Fibroblast of skin of scalp (primary cell): ENCODE measurements around the gene DEFB128. TPM values are rescaled to one million over a fixed set of nuclear protein-coding genes. Genes with fewer than 3 reads are reported as not detected.
"Not testable (repeated sequence)": the region's sequence is repeated elsewhere in the genome, so short reads cannot be mapped to it uniquely, and the experiment has no call there.

Experiments used
- DNase-seq: peaks from one replicate; pipeline ENCODE4 v3.0.0-alpha.2; 2013
- polyA plus RNA-seq, 2 experiments: library from polyadenylated mRNA; unstranded; fragments of 120-200 nt; gene quantifications; one replicate each; pipeline ENCODE4 v1.2.1, GENCODE V29; 2013; ENCODE audit not compliant: insufficient read length in 2 of 2

Gene DEFB128
- not detected for polyA plus RNA-seq (2013, experiment 1 of 2; ENCODE audit: insufficient read length)
- polyA plus RNA-seq (2013, experiment 2 of 2; ENCODE audit: insufficient read length): not detected

DNA sequence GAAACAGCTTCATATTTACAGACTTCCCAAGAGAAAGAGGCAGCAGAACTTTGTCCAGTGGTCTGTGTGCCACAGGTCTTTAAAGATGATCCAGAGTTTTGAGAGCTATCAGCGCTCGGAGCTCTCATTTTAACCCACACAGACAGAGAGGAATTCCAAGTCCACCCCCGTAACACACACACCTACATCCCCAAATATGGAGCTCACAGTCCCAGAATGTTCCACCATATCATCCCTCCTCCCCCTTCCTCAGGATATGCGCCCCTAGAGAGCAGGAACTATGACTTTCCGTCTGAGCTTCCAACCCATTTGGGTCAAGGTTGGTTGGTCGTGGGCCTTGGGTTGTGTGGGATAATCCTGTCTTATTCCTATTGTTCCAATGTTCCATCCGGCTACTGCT is at the start of gene DEFB128:
Gene DEFB128, minus strand, starts transcription at position 101 of the 400 bp plus-strand sequence. Its CDS starts 88 bp downstream, at position 13.
- DNase-seq: no peak

DNA sequence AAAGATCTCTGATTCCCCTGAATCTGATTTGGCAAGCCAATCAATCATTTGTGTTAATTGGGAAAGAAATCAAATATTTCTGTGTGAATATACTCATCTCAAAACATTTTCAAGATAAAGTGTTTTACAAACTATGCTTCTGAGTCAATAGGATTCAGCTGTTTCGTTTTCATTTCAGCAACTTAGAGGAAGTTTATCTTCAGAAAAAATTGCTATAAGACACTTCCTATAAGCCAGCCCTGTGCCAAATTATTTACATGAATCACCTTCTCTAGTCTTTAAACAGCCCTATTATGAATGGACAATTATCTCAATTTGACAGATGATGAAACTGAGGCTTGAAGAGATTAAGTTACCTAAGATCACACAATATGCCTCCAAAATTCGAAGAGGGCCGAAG is 48.4 kb upstream of the DEFB128 start:
- no peak for DNase-seq

- no peak for DNase-seq
These were observed 48.0 kb upstream of the DEFB128 start for GRCh38 chr20:237489-237888.

DNA sequence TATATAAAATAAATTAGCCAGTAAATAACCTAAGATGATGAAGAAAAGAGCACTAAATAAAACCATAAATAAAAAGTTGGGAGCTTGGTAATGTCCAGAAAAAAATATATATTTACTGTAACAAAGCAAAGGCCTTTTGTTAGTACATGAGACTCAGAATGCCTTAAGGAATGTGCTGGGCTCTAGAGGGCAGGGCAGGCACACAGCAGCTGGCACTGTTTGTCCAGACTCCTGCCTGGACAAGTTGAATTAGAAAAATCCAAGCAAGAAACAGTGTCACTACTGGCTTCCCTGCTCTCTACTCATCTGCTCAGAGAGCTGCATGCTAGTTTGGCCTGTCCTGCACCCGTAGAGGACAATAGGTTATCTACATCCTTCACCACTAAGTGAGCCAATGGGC is 46.4 kb upstream of the DEFB128 start:
- peak; percentile 4 for DNase-seq

GRCh38 chr20:227439-228105 is 38.1 kb upstream of the DEFB128 start:
- no peak for DNase-seq

GRCh38 chr20:226958-227357 is 37.4 kb upstream of the DEFB128 start, which contains the start of gene DEFB129:
DEFB129 (plus strand) TSS chr20:227258; CDS start chr20:227289, 31 bp downstream.
- no peak for DNase-seq

DNA sequence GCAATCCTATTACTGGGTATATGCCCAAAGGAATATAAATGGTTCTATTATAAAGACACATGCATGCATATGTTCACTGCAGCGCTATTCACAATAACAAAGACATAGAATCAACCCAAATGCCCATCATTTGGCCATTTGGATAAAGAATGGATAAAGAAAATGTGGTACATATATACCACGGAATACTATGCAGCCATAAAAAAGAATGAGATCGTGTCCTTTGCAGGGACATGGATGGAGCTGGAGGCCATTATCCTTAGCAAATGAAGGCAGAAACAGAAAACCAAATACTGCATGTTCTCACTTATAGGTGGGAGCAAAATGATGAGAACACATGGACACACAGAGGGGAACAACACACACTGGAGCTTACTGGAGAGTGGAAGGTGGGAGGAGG is 36.4 kb upstream of the DEFB128 start:
- not testable (repeated sequence) for DNase-seq

- no peak for DNase-seq
These were observed 31.8 kb upstream of the DEFB128 start for GRCh38 chr20:221258-221830.

GRCh38 chr20:219290-220115 is 30.0 kb upstream of the DEFB128 start:
- peak; percentile 7 for DNase-seq

- DNase-seq: no peak
These were observed 27.8 kb upstream of the DEFB128 start for GRCh38 chr20:217266-217665.

- DNase-seq: no peak
These were observed 26.3 kb upstream of the DEFB128 start for GRCh38 chr20:215796-216195.

- DNase-seq: no peak
These were observed 24.9 kb upstream of the DEFB128 start for GRCh38 chr20:214383-214782.

- no peak for DNase-seq
These were observed 21.4 kb upstream of the DEFB128 start for GRCh38 chr20:210809-211502.

DNA sequence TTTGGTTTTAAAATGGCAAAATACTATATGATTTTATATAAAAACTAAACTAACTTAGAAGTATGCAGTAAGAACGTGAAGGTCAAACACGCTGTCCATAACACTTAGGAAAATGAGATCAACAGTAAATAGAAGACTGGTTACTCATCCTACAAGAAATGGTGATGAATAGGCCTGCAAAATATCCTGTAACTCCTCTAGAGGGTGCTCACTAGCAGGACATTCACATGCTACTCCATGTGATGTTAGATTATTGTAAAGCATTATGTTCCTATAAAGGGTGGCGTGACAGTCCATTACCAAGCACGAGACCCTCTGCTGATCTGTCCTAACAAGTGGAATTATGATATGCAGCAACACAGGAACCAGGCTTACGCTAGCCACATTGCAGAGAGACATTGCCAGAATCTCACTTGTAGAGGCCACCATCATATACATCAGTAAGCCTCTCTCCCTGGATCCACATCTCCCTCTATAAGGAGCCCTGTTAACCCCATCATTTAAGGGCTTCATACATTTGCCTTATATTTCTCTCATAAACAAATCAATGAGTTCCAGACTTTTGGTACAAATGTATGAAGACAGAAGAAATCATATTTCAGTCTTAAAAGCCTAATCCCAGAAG is 19.5 kb upstream of the DEFB128 start:
- peak; percentile 69 for DNase-seq

- DNase-seq: not testable (repeated sequence)
These were observed 14.1 kb upstream of the DEFB128 start for GRCh38 chr20:203630-204029.

GRCh38 chr20:199996-200395 is 10.5 kb upstream of the DEFB128 start:
- DNase-seq: peak; percentile 2

- DNase-seq: no peak
These were observed 8.7 kb upstream of the DEFB128 start for GRCh38 chr20:198225-198624.

- no peak for DNase-seq
These were observed 1.8 kb downstream of the DEFB128 start for GRCh38 chr20:187733-188132.

- DNase-seq: no peak
These were observed 5.2 kb downstream of the DEFB128 start for GRCh38 chr20:184288-184687.

GRCh38 chr20:168876-169275 is 20.6 kb downstream of the DEFB128 start:
- no peak for DNase-seq

- no peak for DNase-seq
These were observed 24.9 kb downstream of the DEFB128 start for GRCh38 chr20:164618-165017.

GRCh38 chr20:157154-157553 is 32.4 kb downstream of the DEFB128 start, which contains the start of gene DEFB127:
DEFB127 (plus strand) TSS chr20:157454; CDS start chr20:157545, 91 bp downstream.
- no peak for DNase-seq
